AG09319 (cell line): ENCODE measurements around the gene ARAF.

ENCODE experiments used
- DNase-seq: peaks from one replicate; pipeline ENCODE4 v3.0.0-alpha.2; 2010; ENCODE audit warnings: low read depth; ENCODE audit errors: extremely low read depth
- CTCF ChIP-seq: IDR thresholded peaks from 2 replicates; pipeline ENCODE4 v1.5.1; 2011; ENCODE audit warnings: low read depth, mild to moderate bottlenecking, inconsistent platforms, low read length, moderate library complexity

The ARAF gene

GRCh38 chrX:47613082-47613481 lies 52.1 kb downstream of the ARAF start:
- no peak for TF ChIP-seq CTCF
- no peak for DNase-seq

- no peak for DNase-seq
- no peak for TF ChIP-seq CTCF
These were observed 53.6 kb downstream of the ARAF start for GRCh38 chrX:47614618-47615017.

- TF ChIP-seq CTCF, result no peak
- DNase-seq, result no peak
These were observed 58.0 kb downstream of the ARAF start for GRCh38 chrX:47618923-47619485.

GRCh38 chrX:47619486-47620302 lies 58.7 kb downstream of the ARAF start, which contains the start of gene SYN1:
Gene SYN1, minus strand, starts transcription at chrX:47619857. Its CDS starts 129 bp downstream, at chrX:47619728.
- TF ChIP-seq CTCF, result no peak; the same call in 1 of the 2 replicates
- no peak for DNase-seq

GRCh38 chrX:47620303-47620685 lies 59.3 kb downstream of the ARAF start:
- DNase-seq, result no peak
- no peak for TF ChIP-seq CTCF
